HEK293 (cell line): ENCODE data around the gene MCM6.

ENCODE experiments used
- CTCF ChIA-PET: fragments of 350-600 bp; formaldehyde crosslinking; extraction: SDS; loops from one replicate; lab custom pipeline; 2021; ENCODE audit warnings: antibody characterized with exemption; lab: Yijun Ruan, JAX
- POLR2A ChIA-PET: fragments of 300-600 bp; formaldehyde crosslinking; extraction: SDS; loops from one replicate; lab custom pipeline; 2020; ENCODE audit warnings: antibody characterized with exemption, inconsistent platforms; lab: Yijun Ruan, JAX
- H3K27ac ChIP-seq: fragments of 200-500 bp; sonication (Bioruptor generic); 2 replicates; pipeline ENCODE4 v1.5.1; 2014; ENCODE audit warnings: low read depth, low read length, control low read depth, inconsistent platforms; ENCODE audit errors: extremely low read depth
- H3K36me3 ChIP-seq, 2 experiments: fragments of 200-500 bp in 1 of 2; sonication (Bioruptor generic) in 1 of 2; 1 replicate in 1 of 2; 2 replicates in 1 of 2; pipeline ENCODE4 v1.5.1; 2014 to 2017; ENCODE audit warnings: inconsistent platforms in 2 of 2, low read length in 2 of 2; ENCODE audit not compliant: control insufficient read depth in 2 of 2, insufficient read depth in 1 of 2
- H3K4me1 ChIP-seq: fragments of 200-500 bp; sonication (Bioruptor generic); 2 replicates; pipeline ENCODE4 v1.5.1; 2014; ENCODE audit warnings: mild to moderate bottlenecking, low read length, inconsistent platforms; ENCODE audit not compliant: control insufficient read depth, insufficient read depth
- H3K4me3 ChIP-seq: 2 replicates; pipeline ENCODE4 v1.5.1; 2011; ENCODE audit warnings: low read depth, mild to moderate bottlenecking, control low read depth, low read length, moderate library complexity
- H3K9me3 ChIP-seq: fragments of 200-500 bp; sonication (Bioruptor generic); 2 replicates; pipeline ENCODE4 v1.5.1; 2014; ENCODE audit warnings: low read depth, low read length, inconsistent platforms; ENCODE audit not compliant: control insufficient read depth, insufficient read depth
- ZBTB20 ChIP-seq: fragments of 450-650 bp; formaldehyde crosslinking; IDR thresholded peaks from 2 replicates; pipeline ENCODE4 v1.5.1; 2016; ENCODE audit warnings: missing biosample characterization, missing genetic modification characterization
- ZFP3 ChIP-seq: fragments of 450-650 bp; formaldehyde crosslinking; IDR thresholded peaks from 2 replicates; pipeline ENCODE4 v1.5.1; 2016; ENCODE audit warnings: low read depth, missing biosample characterization, missing genetic modification characterization
- ZNF10 ChIP-seq: fragments of 450-650 bp; formaldehyde crosslinking; IDR thresholded peaks from 2 replicates; pipeline ENCODE4 v1.5.1; 2017; ENCODE audit warnings: missing biosample characterization, missing genetic modification characterization
- ZNF121 ChIP-seq: fragments of 450-650 bp; formaldehyde crosslinking; IDR thresholded peaks from 2 replicates; pipeline ENCODE4 v1.5.1; 2016; ENCODE audit warnings: missing biosample characterization, missing genetic modification characterization
- ZNF211 ChIP-seq: fragments of 450-650 bp; formaldehyde crosslinking; IDR thresholded peaks from 2 replicates; pipeline ENCODE4 v1.5.1; 2016; ENCODE audit warnings: low read depth, missing biosample characterization, missing genetic modification characterization
- ZNF335 ChIP-seq: fragments of 450-650 bp; formaldehyde crosslinking; conservative IDR thresholded peaks from 2 replicates; pipeline ENCODE4 v1.5.1; 2016; ENCODE audit warnings: missing biosample characterization, missing genetic modification characterization
- ZNF350 ChIP-seq: fragments of 450-650 bp; formaldehyde crosslinking; IDR thresholded peaks from 2 replicates; pipeline ENCODE4 v1.5.0; 2017; ENCODE audit warnings: missing biosample characterization, mild to moderate bottlenecking, missing genetic modification characterization
- ZNF391 ChIP-seq: fragments of 450-650 bp; formaldehyde crosslinking; IDR thresholded peaks from 2 replicates; pipeline ENCODE4 v1.5.1; 2016; ENCODE audit warnings: low read depth, missing biosample characterization, missing genetic modification characterization, borderline replicate concordance
- ZNF48 ChIP-seq: fragments of 450-650 bp; formaldehyde crosslinking; IDR thresholded peaks from 2 replicates; pipeline ENCODE4 v1.5.1; 2016; ENCODE audit warnings: missing biosample characterization, missing genetic modification characterization
- ZNF555 ChIP-seq: fragments of 450-650 bp; formaldehyde crosslinking; conservative IDR thresholded peaks from 2 replicates; pipeline ENCODE4 v1.5.1; 2017; ENCODE audit warnings: missing biosample characterization, mild to moderate bottlenecking, missing genetic modification characterization, inconsistent platforms
- ZNF558 ChIP-seq: fragments of 450-650 bp; formaldehyde crosslinking; IDR thresholded peaks from 2 replicates; pipeline ENCODE4 v1.5.1; 2016; ENCODE audit warnings: missing biosample characterization, missing genetic modification characterization
- ZNF747 ChIP-seq: fragments of 450-650 bp; formaldehyde crosslinking; IDR thresholded peaks from 2 replicates; pipeline ENCODE4 v1.5.1; 2016; ENCODE audit warnings: missing biosample characterization, missing genetic modification characterization
- ZNF776 ChIP-seq: fragments of 450-650 bp; formaldehyde crosslinking; IDR thresholded peaks from 2 replicates; pipeline ENCODE4 v1.5.0; 2017; ENCODE audit warnings: missing biosample characterization, missing genetic modification characterization, borderline replicate concordance
- ZNF792 ChIP-seq: fragments of 450-650 bp; formaldehyde crosslinking; IDR thresholded peaks from 2 replicates; pipeline ENCODE4 v1.5.1; 2016; ENCODE audit warnings: missing biosample characterization, missing genetic modification characterization
- TF ChIP-seq, protein P1 (sequence below): fragments of 450-650 bp; formaldehyde crosslinking; IDR thresholded peaks from 2 replicates; pipeline ENCODE4 v1.5.1; 2016; ENCODE audit warnings: missing biosample characterization, missing genetic modification characterization
- TF ChIP-seq, protein P2 (sequence below): fragments of 450-650 bp; formaldehyde crosslinking; IDR thresholded peaks from 2 replicates; pipeline ENCODE4 v1.5.1; 2016; ENCODE audit warnings: missing biosample characterization, missing genetic modification characterization
- TF ChIP-seq, protein P3 (sequence below): fragments of 450-650 bp; IDR thresholded peaks from 2 replicates; pipeline ENCODE4 v1.5.1; 2018; ENCODE audit warnings: missing biosample characterization, missing genetic modification characterization
- TF ChIP-seq, protein P4 (sequence below): fragments of 450-650 bp; formaldehyde crosslinking; IDR thresholded peaks from 2 replicates; pipeline ENCODE4 v1.5.1; 2016; ENCODE audit warnings: missing biosample characterization, missing genetic modification characterization
- TF ChIP-seq, protein P5 (sequence below): fragments of 450-650 bp; formaldehyde crosslinking; conservative IDR thresholded peaks from 2 replicates; pipeline ENCODE4 v1.5.1; 2016; ENCODE audit warnings: low read depth, missing biosample characterization, missing genetic modification characterization
- TF ChIP-seq, protein P6 (sequence below): fragments of 450-650 bp; formaldehyde crosslinking; IDR thresholded peaks from 2 replicates; pipeline ENCODE4 v1.5.1; 2016; ENCODE audit warnings: missing biosample characterization, missing genetic modification characterization, borderline replicate concordance

The MCM6 gene

DNA sequence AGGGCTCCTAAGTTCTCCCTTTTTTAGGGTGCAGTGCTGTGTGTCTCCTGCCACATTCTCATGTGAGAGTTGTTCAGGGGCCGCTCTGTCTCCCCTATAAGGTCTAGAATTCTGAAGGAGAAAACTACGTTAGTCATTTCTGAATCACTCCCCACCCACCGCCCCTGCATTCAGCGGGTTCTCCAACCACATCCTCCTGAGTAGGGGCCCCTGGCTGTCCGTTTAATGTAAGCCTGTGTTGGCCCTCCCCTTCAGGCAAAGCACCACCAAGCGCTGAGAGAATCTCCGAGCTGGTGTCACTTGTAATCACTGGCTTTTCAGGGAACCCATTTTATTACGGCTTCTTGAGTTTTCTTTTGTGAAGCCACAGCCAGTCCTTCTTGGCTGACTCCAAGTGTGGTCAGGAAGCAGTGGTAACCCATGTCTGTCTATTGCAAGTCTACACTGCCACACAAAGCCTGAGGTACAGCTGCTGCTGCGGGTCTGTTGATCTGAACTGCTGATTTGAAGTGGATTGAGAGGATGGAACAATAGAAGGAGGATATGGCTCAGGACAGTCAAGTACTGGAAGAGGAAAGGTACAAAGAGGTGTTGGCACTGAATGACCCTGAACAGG, 56.1 kb downstream of the MCM6 start:
- Histone ChIP-seq H3K4me3 (no peak overlapping the region), H3K4me1 (no peaks in the 10 kb centered on the region), H3K36me3 (no peaks in the 10 kb centered on the region), H3K27ac (no peak overlapping the region), H3K9me3 (no peaks in the 10 kb centered on the region)
- ChIA-PET POLR2A (interaction anchor here (0.7 kb wide), 1 partner anchor 75 kb away, joined by 3 read pairs; no protein-coding TSS in a partner anchor), CTCF (interaction anchor here (0.6 kb wide), 1 partner anchor 792 kb away, joined by 5 read pairs; no protein-coding TSS in a partner anchor)
- TF ChIP-seq ZBTB20 (no peak), ZNF747 (no peak), ZFP3 (no peak), ZNF350 (tag by site-specific recombination) (no peak), ZNF391 (tag by site-specific recombination) (no peak), ZNF776 (tag by site-specific recombination) (no peak), ZNF211 (no peak), ZNF792 (tag by site-specific recombination) (no peak), ZNF121 (no peak), ZNF335 (tag by site-specific recombination) (no peak), ZNF558 (tag by site-specific recombination) (no peak), ZNF48 (tag by site-specific recombination) (no peak), ZNF10 (tag by site-specific recombination) (no peak), ZNF555 (tag by site-specific recombination) (no peak)
- TF ChIP-seq, protein P1, sequence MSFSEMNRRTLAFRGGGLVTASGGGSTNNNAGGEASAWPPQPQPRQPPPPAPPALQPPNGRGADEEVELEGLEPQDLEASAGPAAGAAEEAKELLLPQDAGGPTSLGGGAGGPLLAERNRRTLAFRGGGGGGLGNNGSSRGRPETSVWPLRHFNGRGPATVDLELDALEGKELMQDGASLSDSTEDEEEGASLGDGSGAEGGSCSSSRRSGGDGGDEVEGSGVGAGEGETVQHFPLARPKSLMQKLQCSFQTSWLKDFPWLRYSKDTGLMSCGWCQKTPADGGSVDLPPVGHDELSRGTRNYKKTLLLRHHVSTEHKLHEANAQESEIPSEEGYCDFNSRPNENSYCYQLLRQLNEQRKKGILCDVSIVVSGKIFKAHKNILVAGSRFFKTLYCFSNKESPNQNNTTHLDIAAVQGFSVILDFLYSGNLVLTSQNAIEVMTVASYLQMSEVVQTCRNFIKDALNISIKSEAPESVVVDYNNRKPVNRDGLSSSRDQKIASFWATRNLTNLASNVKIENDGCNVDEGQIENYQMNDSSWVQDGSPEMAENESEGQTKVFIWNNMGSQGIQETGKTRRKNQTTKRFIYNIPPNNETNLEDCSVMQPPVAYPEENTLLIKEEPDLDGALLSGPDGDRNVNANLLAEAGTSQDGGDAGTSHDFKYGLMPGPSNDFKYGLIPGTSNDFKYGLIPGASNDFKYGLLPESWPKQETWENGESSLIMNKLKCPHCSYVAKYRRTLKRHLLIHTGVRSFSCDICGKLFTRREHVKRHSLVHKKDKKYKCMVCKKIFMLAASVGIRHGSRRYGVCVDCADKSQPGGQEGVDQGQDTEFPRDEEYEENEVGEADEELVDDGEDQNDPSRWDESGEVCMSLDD (tag by site-specific recombination) = no peak
- TF ChIP-seq, protein P2, sequence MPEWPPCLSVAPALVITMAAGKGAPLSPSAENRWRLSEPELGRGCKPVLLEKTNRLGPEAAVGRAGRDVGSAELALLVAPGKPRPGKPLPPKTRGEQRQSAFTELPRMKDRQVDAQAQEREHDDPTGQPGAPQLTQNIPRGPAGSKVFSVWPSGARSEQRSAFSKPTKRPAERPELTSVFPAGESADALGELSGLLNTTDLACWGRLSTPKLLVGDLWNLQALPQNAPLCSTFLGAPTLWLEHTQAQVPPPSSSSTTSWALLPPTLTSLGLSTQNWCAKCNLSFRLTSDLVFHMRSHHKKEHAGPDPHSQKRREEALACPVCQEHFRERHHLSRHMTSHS (tag by site-specific recombination) = no peak
- TF ChIP-seq, protein P3, sequence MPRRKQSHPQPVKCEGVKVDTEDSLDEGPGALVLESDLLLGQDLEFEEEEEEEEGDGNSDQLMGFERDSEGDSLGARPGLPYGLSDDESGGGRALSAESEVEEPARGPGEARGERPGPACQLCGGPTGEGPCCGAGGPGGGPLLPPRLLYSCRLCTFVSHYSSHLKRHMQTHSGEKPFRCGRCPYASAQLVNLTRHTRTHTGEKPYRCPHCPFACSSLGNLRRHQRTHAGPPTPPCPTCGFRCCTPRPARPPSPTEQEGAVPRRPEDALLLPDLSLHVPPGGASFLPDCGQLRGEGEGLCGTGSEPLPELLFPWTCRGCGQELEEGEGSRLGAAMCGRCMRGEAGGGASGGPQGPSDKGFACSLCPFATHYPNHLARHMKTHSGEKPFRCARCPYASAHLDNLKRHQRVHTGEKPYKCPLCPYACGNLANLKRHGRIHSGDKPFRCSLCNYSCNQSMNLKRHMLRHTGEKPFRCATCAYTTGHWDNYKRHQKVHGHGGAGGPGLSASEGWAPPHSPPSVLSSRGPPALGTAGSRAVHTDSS (tag by site-specific recombination) = no peak
- TF ChIP-seq, protein P4, sequence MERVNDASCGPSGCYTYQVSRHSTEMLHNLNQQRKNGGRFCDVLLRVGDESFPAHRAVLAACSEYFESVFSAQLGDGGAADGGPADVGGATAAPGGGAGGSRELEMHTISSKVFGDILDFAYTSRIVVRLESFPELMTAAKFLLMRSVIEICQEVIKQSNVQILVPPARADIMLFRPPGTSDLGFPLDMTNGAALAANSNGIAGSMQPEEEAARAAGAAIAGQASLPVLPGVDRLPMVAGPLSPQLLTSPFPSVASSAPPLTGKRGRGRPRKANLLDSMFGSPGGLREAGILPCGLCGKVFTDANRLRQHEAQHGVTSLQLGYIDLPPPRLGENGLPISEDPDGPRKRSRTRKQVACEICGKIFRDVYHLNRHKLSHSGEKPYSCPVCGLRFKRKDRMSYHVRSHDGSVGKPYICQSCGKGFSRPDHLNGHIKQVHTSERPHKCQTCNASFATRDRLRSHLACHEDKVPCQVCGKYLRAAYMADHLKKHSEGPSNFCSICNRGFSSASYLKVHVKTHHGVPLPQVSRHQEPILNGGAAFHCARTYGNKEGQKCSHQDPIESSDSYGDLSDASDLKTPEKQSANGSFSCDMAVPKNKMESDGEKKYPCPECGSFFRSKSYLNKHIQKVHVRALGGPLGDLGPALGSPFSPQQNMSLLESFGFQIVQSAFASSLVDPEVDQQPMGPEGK (tag by site-specific recombination) = no peak
- TF ChIP-seq, protein P5, sequence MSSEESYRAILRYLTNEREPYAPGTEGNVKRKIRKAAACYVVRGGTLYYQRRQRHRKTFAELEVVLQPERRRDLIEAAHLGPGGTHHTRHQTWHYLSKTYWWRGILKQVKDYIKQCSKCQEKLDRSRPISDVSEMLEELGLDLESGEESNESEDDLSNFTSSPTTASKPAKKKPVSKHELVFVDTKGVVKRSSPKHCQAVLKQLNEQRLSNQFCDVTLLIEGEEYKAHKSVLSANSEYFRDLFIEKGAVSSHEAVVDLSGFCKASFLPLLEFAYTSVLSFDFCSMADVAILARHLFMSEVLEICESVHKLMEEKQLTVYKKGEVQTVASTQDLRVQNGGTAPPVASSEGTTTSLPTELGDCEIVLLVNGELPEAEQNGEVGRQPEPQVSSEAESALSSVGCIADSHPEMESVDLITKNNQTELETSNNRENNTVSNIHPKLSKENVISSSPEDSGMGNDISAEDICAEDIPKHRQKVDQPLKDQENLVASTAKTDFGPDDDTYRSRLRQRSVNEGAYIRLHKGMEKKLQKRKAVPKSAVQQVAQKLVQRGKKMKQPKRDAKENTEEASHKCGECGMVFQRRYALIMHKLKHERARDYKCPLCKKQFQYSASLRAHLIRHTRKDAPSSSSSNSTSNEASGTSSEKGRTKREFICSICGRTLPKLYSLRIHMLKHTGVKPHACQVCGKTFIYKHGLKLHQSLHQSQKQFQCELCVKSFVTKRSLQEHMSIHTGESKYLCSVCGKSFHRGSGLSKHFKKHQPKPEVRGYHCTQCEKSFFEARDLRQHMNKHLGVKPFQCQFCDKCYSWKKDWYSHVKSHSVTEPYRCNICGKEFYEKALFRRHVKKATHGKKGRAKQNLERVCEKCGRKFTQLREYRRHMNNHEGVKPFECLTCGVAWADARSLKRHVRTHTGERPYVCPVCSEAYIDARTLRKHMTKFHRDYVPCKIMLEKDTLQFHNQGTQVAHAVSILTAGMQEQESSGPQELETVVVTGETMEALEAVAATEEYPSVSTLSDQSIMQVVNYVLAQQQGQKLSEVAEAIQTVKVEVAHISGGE (tag by site-specific recombination) = no peak
- TF ChIP-seq, protein P6, sequence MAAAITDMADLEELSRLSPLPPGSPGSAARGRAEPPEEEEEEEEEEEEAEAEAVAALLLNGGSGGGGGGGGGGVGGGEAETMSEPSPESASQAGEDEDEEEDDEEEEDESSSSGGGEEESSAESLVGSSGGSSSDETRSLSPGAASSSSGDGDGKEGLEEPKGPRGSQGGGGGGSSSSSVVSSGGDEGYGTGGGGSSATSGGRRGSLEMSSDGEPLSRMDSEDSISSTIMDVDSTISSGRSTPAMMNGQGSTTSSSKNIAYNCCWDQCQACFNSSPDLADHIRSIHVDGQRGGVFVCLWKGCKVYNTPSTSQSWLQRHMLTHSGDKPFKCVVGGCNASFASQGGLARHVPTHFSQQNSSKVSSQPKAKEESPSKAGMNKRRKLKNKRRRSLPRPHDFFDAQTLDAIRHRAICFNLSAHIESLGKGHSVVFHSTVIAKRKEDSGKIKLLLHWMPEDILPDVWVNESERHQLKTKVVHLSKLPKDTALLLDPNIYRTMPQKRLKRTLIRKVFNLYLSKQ = no peak
